T-helper 22 cell (primary cell): ENCODE data around the gene RABL2A.
"Not testable (repeated sequence)": the region's sequence is repeated elsewhere in the genome, so short reads cannot be mapped to it uniquely, and the experiment has no call there.

Source experiments
- DNase-seq: peaks from one replicate; pipeline ENCODE4 v3.0.0-alpha.2; 2020; ENCODE audit warnings: low read depth

RABL2A gene

GRCh38 chr2:113609822-113610221 lies 17.2 kb upstream of the RABL2A start:
- not testable (repeated sequence) for DNase-seq

DNA sequence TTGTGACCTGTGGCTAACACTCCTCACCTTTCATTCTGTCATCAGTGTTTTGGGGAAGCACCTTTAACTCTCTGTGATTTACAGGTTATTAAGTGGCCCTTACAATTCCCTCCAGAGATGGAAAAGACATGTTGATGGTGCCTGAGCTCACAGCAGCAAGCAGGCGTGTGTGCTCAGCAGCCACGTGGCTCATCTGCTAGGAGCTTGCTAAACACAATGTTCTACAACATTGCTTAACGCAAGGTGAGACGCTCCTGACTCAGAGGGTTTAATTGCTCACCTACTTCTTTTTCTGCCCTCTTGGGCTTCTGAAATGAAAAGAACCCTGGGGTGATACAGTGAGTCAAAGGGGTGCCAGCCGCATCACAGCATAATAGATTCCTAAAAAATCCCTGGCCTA lies 6.1 kb upstream of the RABL2A start:
- DNase-seq: not testable (repeated sequence)

- DNase-seq: not testable (repeated sequence)
These were observed 1.2 kb upstream of the RABL2A start for GRCh38 chr2:113625906-113626305.

DNA sequence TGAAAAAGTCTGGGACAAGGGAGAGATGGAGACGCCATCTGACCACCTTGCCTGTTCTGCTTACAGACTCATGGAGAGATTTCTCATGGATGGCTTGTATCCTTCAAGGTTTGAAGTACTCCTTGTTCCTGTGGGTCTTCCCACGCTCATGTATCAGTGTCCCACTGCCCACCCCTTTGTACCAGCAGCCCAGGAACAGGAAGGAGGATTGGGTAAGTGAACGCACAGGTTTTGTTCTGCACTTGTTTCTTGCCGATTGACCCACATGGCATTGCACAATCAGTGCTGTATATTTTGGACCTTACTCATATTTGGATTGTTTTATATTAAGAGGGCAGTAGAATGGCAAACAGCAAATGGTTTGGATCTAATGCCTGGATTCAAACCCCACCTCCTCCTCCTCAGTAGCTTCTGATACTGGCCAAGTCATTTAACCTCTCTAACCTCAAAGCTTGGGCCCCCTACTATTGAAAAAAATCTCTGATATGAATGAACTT lies 5.8 kb downstream of the RABL2A start:
- not testable (repeated sequence) for DNase-seq

DNA sequence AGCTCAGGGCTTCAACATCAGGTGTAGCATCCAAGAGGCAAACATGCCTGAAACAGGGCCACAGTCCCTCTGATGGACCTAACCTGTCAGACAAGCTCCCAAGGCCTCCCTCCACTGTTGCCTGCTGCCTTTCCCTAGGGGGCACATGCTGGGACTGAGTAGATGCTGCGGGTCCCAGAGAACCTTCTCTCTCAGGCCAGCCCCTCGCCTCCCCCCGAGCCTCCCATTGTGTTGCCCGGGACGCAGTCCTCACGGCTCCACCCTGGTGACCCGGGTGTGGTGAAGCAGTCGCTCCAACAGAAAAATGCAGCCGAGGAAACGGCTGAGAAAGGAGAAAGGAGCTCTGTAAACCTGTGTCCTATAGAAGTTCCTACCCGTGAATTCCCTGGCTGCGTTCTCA lies 8.3 kb downstream of the RABL2A start:
- DNase-seq: not testable (repeated sequence)

GRCh38 chr2:113636226-113636625 lies 9.2 kb downstream of the RABL2A start:
- not testable (repeated sequence) for DNase-seq

GRCh38 chr2:113638084-113638483 lies 11.0 kb downstream of the RABL2A start:
- DNase-seq: not testable (repeated sequence)

DNA sequence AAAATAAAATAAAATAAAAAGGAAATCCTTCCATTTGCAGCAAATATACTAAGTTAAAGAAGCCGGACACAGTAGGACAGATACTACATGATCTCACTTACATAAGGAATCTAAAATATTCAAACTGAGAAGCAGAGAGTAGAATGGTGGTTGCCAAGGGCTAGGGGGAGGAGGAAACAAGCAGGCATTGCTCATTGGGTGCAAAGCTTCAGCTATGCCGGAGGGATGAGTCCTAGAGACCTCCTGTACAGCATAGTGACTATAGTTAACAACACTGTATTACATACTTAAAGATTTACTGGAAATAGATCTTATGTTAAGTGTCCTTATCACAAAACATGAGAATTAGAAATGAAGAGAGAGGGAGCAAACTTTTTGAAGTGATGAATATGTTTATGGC lies 19.2 kb downstream of the RABL2A start:
- not testable (repeated sequence) for DNase-seq

DNA sequence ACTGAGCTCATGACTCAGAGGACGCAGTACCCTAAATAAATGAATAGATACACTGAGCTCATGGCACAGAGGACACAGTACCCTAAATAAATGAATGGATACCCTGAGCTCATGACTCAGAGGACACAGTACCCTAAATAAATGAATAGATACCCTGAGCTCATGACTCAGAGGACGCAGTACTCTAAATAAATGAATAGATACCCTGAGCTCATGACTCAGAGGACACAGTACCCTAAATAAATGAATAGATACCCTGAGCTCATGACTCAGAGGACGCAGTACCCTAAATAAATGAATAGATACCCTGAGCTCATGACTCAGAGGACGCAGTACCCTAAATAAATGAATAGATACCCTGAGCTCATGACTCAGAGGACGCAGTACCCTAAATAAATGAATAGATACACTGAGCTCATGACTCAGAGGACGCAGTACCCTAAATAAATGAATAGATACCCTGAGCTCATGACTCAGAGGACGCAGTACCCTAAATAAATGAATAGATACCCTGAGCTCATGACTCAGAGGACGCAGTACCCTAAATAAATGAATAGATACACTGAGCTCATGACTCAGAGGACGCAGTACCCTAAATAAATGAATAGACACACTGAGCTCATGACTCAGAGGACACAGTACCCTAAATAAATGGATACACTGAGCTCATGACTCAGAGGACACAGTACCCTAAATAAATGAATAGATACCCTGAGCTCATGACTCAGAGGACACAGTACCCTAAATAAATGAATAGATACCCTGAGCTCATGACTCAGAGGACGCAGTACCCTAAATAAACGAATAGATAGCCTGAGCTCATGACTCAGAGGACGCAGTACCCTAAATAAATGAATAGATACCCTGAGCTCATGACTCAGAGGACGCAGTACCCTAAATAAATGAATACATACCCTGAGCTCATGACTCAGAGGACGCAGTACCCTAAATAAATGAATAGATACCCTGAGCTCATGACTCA lies 24.1 kb downstream of the RABL2A start:
- not testable (repeated sequence) for DNase-seq

GRCh38 chr2:113652599-113652998 lies 25.5 kb downstream of the RABL2A start:
- not testable (repeated sequence) for DNase-seq

GRCh38 chr2:113656031-113656624 lies 29.1 kb downstream of the RABL2A start:
- DNase-seq: not testable (repeated sequence)

DNA sequence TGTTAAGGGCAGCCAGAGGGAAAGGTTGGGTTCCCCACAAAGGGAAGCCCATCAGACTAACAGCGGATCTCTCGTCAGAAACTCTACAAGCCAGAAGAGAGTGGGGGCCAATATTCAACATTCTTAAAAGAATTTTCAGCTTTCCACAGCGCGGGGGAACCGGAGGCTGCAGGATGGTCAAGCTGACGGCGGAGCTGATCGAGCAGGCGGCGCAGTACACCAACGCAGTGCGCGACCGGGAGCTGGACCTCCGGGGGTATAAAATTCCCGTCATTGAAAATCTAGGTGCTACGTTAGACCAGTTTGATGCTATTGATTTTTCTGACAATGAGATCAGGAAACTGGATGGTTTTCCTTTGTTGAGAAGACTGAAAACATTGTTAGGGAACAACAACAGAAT lies 30.7 kb downstream of the RABL2A start:
- DNase-seq: not testable (repeated sequence)

DNA sequence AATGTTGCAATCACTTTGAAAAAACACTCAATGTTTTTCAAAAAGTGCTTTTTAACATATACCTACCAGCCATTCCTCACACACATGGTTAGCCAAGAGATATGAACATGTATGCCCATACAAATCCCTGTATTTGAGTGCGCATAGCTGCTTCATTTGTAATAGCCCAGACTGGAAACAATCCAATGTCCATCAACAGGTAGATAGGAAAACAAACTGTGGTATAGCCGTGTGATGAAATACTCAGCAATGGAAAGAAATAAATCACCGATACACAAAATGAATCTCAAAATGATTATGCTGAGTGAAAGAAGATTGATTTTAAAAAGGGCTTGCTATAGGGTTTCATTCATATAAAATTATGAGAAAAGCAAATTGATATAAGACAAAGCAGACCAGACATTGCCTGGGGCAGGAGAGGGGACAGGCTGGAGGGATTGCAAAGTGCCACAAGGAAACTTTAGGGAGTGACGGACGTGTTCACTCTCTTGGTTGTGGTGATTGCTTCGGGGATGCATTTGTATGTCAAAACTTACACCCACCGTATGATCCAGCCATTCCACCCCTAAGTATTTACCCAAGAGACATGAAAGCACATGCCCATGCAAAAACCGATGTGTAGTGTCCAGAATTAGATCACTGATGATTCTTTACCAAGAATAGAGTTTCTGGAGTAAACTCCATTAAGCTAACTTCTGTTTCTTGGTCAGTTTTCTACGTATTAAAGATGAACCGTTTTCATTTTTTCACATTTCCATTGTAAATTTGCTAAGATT lies 36.4 kb downstream of the RABL2A start:
- not testable (repeated sequence) for DNase-seq

DNA sequence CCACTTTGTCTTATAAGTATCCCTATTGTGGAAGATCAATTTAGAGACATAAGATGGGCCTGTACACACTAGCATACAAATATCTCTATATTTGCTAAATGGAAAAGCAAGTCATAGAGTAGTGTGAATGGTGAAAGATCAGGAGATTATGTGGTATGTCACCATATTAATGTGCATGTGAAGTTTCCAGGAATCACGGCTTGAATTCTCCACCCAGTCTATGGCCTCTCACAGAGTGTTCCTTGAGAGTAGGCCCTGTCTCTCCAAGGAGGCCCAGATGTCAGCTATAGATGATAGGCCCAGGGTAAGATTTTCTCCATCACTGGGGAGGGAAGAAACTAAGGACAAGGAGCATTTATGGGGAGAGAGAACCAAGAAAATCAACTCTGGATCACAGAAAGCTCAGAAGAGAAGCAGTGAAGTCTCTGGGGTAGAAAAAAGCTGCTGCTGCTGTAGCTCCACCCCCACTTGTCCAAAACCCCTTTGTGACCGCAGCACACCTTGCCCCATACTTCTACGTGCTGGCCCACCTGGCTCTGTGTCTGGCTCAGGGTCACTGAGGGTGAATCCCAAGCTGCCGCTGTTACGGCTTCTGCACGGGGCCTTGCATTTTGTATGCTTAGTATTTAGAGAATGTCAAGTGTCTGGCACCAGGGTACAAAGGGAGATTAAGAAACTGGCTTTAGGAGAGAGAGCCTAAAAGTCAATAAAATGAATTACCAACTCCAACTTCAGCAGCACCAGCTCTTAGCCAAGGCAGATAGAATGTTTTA lies 37.9 kb downstream of the RABL2A start:
- DNase-seq: not testable (repeated sequence)

DNA sequence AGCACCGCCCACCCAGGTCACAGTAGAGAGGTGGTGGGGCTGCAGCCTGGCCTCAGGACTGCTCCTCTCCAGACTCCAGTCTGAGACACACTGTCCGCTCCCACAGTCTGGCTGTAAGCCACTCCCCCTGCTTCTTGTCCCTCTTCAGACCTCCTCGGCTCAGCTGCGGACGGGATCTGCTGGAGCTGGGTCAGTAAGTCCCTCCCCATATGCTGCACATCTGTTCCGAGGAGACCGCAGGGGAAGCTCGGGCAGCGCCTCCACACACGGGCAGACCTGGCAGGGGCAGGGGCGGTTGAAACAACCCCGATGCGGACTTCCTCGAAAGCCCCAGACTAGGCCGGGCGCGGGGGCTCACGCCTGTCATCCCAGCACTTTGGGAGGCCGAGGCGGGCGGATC lies 41.9 kb downstream of the RABL2A start:
- not testable (repeated sequence) for DNase-seq

DNA sequence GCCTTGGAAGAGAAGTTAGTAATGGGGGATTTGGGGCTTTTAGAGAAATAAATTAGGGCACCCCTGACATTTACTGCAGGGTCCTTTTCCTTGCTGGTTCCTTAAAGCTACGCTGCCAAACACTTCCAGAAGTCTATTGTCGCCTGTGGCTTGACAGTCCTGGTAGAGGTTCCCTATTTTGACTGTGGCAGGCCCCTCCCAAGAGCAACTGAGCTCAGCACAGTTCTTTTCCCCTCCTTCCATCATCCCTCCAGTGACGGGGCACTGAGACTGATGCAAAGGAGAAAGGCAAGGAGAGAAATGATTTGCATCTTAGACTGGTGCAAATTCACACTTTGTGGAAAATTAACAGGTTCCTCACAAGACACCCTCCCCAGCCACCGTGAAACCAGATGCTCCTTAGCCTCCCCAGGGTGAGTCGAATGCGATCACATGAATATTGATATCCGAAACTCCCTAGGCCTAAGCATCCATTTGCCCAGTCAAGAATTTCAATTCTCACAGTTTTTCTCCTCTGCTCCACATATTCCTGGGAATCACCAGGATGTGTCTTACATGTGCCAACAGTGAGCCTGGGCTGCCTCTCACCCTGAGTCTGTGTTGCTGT lies 45.4 kb downstream of the RABL2A start:
- no peak for DNase-seq

DNA sequence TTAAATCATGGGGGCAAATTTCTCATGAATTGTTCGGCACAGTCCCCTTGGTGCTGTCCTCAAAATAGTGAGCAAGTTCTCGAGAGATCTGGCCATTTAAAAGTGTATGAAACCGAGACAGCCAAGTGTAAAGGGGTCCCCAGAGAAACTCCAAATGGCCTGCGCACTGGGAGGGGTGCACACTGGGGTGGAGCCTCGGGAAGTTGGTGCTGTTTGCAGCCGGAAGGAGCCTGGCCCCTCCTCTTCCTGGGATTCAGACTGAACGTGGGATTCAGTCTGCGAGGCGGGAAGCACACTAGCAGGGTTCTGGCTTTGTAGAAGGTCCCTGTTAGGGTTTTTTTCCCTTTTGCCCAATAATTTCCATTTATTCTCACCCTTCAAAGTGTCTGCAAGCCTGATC lies 48.8 kb downstream of the RABL2A start:
- no peak for DNase-seq

DNA sequence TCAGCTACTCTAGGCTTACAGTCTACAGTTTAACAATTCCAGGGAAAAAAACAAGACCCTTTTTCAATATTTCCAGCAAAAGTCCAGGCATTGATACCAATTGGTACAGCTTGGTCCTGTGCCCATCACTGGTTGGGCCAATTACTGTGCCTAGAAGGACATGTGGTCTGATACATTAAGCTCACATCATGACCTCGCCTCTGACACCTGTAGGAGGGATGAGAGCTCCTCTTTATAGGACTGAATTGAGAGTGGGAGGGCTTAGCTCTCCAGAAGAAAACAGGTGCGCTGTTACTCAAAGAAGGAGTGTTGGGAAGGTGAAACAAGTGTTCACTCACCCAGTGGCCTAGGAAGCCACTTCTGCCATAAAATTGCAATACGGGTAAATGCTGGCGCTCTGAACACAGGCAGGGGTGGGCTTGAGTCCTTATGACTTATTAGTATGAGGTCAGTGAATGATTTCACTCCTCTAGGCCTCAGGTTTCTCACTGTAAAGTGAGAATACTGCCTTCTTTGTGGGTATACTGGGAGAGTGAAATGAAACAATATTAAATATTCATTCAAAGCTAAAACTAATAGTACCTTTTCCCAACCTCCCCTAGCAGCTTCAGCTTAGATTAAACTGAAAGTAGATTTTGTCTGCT lies 49.7 kb downstream of the RABL2A start:
- DNase-seq: no peak

GRCh38 chr2:113677330-113677729 lies 50.3 kb downstream of the RABL2A start:
- DNase-seq: no peak

- no peak for DNase-seq
These were observed 52.4 kb downstream of the RABL2A start for GRCh38 chr2:113679457-113679856.
